Stimulated activated CD4-positive, alpha-beta T cell treated with anti-CD3 and anti-CD28 coated beads, Interleukin-12 subunit alpha, Interleukin-12 subunit beta, amount 100 ng/mL, for 24 hours (primary cell): Measurements from ENCODE around the gene BTBD2.

ENCODE experiments used
- DNase-seq, 2 experiments: peaks; one replicate each; pipeline ENCODE4 v3.0.0-alpha.2; 2020; ENCODE audit warnings: low read depth in 2 of 2

Gene BTBD2

DNA sequence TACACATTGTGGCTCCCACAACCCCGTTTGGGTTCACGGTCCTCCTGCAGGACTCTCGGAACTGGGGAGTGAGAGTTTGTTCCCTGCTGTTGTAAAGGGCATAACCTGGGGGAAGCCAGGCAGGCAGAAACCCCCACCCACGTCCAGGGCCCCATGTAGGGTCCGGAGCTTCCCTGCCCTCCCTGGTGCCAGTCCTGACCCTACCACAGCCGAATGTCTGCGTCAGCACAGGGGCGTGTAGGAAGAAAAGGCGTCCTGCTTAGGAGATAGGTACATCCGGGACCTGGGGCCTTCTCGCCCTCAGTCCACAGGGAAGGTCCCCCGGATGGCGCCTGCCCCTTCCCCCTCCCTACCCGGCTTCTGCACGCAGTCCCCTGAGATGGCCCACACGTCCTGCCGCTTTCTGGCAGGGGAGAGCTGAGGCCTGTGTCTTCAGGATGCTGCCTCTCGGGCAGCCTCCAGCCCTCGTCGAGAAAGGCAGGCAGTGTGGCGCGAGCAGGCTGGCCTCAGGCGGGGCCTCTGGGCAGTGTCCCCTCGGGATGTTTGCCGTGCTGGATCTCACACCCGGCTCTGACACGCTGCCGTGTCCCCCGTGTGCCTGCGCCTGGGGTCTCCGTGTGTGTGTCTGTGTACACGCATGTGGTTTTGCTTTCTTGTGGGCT, 55.5 kb downstream of the BTBD2 start:
- no peak for DNase-seq

DNA sequence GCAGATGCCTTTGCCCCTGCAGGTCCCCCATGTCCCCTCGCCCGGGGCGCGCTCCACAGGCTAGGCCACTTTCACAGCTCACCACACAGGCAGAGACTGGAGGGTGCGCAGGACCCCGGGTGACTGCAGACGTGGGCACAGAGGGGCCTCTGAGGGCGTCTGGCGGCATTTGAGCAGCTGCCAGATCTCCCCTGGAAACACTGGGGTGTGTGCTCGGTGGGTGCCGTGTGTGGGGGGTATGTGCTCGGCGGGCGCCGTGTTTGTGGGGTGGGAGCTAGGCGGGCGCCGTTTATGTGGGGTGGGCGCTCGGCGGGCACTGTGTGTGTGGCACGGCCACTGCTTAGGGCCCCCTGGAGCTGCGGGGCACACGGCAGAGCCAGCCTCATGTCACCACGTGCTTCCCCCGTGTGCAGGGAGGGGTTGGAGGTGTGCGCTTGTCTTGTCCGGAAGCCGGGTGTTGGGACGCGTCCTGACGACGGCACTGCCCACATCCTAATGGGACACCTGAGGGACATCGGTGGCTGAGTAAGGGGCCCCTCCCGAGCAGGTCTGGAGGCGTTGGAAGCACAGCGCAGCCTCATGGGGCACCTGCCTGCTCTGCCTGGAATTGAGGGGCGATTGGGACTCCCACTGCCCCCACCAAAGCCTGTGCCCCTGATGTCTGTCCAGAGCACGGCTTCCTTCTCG, 57.8 kb downstream of the BTBD2 start:
- no peak for DNase-seq

DNA sequence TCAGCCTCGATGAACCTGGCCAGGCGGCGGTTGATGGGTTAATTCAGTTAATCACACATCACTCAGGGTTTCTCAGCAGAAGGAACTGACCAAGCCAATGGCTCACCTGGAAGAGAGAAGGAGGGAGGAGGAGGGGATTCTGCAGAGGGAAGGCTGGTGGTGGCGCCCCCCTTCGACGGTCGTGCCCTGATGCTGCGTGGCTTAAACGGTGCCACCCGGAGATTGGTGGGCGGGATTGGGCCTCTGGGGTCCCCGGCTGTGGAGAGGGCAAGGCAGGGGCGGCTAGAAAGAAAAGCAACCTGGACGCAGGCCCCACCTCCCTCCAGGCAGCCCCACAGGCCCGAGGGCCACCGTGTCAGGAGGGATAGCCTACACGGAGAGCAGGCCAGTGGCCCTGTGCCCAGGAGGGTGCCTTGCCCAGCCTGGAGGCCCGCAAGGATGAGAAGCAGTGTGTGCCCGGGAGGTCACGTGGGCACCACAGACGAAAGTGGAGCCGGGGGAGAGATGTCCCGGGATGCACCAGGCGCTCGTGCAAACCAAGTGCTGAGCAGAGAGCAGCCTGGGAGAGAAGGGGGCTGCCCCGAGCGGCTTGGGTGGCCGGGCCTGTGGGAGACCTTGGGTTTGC, 58.5 kb downstream of the BTBD2 start:
- DNase-seq = no peak

DNA sequence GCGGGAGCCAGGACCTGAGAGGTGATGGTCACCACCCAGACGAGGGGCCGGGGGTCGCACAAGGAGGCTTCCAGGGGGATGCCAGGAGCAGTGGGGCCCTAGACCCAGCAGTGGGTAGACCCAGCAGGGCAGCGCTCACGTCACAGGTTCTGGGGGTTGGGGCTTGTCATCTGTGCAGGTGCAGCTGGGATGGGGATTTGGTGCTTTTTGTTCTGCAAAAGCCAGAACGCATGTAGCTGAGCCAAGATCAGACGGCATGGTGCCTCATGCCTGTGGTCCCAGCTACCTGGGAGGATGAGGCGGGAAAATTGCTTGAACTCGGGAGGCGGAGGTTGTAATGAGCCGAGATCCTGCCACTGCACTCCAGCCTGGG, 59.4 kb downstream of the BTBD2 start:
- DNase-seq = no peak

DNA sequence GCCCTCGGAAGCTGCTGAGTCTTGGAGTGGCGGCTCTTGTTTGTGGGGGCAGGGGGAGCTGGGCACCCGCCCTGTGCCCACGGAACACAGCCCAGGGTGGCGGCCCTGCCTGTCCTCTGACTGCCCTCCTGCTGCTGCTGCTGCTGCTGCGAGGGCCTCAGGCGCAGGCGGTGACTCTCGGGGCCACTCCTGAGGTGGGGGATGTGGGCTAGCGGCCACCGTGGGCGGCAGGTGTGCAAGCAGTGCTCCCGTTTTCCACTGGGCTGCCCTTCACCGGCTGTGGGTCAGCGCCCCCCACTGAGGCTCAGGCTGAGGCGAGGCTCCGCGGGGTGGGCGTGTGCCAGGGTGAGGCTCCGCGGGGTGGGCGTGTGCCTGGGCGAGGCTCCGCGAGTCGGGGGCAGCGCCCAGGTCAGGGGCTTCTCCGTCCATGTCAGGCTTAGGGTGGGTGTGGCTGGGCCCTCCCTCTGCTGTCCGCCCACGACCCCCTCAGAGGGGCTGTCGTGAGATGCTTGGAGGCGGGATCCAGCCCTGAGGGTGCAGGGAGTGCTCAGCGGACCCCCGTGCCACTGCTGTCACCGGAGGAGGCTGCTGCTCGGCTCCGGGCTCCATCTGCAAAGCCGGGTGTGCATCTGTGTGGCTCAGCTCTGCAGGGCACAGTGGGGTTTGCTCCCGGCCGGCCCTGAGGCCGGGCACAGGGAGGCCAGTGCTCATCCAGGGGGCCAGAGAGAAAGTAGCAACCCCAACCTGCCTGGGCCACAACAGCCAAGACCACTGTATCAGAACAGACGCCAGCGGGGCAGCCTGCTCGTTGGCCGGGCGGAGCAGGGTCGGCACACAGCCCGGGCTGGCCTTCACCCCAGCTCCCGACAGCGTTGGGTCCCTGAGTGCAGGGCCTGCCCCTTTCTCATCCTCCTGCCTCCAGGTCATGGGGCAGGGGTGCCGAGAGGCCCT, 60.1 kb downstream of the BTBD2 start:
- DNase-seq = no peak

DNA sequence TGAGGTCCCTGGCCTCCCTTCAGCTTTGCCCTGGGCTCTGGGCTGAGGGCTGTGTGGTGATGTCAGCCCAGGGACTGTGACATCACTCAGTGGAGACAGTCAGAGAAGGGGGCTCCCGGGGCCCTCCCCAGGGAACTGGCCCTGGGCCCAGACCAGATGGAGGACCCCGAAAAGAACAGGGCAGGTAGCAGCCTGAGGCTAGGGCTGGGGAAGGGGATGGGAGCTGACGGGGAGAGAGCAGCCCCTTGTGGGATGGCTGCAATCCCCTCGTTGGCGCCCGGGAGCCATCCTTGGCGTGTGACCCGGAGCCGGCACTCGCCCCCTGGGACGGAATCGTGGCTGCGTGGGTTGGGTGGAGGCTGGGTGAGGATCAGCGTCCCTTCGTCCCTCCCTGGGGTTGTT, 61.0 kb downstream of the BTBD2 start:
- no peak for DNase-seq

DNA sequence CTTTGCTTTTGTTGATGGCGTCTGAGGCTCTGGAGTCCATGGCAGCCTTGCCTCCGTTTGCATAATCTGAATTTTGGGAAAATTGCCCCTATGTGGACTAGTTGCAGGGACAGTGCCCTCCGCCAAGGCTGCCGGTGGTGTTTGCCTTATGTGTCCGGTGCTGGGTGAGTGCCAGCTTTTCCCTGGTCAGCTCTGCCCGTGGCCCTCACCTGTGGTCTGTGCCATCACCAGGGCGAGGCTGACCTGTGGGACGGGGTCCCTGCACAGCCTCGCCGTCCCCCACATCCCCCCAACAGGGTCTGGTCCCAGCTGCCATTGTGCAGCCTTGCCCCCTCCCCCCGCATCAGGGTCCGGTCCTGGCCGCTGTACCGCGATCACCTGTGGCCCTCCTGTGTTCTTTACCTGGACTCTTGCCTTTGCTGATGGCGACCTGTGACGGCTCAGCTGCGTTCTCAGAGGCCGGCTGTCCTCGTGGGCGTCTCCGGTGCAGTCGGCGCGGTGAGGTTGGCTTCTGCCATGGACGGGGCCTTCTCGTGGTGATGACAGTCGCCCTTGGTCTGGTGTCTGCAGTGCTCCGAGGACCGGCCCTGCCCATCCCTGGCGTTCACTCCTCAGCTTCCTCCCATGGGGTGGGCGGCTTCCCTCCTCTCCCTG, 61.9 kb downstream of the BTBD2 start:
- no peak for DNase-seq

DNA sequence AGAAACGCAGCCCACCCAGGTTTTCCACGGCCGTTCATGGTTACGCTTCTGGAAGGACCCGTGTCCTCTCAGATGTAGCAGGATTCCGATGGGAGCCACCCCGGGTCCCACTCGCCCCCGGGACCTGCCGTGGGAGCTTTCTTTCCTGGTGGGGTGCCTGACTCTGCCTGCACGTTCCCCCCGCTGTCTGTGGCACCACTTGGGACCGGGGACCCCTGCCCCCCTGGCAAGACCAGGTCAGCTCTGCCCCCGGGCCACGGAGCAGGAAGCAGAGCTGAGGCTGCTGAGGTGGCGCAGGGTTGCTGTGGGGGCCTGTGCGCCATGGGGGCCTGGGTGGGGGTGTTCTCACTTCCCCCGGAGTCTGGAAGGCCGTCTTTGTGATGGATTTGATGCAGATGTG, 62.5 kb downstream of the BTBD2 start:
- DNase-seq = no peak

DNA sequence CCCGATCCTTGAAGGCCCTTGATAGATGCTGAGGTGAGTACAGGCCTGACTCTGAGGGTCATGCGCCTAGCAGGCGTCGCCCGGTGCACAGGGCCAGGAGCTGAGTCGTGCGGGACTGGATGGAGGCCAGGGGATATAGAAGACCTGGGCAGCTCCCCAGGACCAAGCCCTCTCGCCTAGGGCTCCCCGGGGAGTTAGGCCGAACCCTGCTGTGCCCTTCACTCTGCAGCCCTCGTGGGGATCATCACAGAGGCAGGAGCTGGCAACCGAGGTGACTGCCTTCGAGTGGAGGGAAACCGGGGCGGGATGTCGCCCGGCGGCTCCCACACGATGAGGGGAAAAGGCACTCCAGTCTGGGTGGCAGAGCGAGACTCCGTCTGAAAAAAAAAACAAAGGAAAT, 62.9 kb downstream of the BTBD2 start:
- no peak for DNase-seq

DNA sequence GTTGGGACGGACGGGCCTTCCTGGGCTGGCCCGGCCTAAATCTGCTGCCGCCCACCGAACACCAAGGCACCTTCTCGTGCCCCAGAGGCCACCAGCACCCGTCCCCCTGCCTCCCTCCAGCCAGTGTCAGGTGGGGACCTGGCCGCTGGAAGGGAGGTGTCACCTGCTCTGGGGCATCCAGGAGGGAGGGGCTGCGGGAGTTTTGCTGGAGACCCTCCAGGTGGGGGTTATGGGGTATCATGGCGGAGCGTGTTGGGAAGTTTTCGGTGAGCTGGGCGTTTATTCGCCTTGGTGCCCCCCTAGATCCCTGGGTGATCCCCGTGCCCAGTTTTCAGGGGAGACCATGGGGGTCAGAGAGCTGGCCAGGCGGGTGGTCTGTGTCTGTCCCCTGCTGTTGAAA, 64.9 kb downstream of the BTBD2 start:
- no peak for DNase-seq

DNA sequence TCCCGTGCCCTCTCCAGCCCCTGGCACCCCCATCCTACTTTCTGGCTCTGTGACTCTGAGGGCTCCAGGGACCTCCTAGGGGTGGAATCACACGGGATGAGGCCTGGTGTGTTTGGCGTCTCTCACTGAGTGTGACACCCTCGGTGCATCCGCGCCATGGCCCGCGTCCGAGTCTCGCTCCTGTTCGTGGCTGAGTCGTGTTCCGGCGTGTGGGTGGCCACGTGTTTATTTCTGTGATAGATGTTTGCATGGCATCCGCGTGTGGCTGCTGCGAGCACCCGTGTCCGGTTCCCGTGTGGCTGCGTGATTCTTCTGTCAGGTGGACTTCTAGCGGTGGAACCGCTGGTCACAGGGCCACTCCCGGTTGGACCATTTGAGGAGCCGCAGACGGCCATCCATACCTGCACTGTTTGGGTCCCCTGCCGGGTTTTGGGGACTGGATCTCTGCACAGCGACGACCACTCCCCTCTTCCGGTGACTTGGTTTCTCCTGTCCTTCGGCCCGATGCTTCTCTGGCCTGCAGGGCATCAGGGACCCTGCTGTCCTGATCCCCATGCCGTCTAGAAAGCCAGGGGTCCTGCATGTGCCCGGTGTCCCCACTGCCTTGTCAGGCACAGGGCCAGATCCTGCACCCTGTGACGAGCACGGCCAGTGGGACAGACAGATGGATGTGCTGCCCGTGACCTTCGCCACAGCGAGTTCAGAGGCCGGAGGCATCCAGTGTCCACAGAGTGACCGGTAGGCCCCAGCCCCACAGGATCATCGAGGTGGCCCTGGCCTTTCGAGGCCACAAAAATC, 66.0 kb downstream of the BTBD2 start:
- no peak for DNase-seq

DNA sequence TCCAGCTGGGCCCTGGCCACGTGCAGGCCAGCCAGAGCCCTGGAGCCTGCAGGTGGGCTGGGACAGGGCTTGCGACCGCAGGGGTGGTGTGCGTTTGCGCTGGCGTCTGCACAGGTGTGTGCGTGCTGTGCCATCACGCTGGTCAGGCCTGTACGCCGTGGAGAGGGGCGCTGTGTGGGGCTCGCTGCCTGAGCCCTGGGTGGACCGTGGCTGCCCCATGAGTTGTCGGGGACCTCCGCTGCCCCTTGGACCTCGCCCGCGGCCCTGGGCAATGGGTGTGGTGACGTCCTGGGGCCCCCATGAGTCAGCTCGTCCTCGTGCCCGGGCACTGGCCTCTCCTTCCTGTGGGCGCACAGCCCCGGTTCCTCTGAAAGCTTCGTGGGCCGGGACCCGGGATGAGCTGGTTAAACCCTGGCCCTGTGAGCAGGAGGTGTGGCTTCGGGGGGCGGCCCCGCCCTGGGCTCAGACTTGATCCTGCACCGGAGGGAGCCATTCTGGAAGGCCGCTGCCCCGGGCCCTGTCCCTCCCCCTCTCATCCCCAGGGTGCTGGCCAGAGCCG, 67.8 kb downstream of the BTBD2 start:
- DNase-seq = no peak

DNA sequence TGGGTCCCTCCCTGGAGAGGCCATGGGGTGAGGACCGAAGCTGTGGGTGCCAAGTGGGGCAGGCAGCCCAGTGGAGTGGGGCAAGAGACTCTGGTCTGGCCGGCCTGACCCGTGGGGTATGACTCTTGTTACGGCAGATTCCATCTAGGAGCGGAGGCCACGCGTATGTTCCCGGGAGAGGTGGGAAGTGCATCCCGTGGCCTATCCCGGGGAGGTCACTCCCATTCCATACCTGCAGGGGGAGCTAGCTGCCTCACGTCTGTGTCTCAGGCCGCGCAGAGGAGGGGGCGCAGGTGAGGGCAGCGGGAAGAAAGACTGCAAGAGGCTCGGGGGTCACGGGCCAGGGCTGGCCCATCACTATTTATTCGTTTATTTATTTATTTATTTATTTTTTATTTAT, 69.6 kb downstream of the BTBD2 start:
- DNase-seq = no peak

DNA sequence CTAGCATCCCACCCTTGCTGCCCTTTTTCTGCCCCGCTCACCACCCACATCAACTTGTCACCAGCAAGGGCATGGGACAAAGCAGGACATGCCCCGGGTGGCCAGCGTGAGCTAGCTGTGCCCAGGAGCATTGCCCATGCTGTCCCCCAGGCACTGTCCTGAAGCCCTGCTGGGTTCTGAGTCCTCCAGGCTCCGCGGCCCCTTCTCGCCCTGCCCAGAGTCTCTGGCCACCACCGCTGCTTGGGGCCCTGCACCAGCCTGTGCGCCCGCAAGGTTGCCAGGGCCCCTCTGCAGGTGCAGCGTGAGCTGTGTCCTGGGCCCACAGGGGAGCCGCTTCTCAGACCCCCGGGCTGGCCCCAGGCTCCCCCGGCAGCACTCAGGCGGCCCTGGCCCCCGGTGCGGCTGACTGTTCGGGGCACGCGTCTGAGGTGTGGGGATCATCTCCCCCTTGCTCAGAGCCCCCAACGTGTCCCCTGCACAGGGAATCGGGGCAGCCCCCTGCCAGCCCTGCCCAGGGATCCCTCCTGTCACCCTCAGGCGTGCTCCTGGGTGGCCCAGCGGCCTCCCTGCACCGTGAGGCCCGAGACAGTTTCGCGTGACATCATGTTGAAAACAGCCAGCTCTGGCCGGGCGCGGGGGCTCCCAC, 70.5 kb downstream of the BTBD2 start:
- no peak for DNase-seq

DNA sequence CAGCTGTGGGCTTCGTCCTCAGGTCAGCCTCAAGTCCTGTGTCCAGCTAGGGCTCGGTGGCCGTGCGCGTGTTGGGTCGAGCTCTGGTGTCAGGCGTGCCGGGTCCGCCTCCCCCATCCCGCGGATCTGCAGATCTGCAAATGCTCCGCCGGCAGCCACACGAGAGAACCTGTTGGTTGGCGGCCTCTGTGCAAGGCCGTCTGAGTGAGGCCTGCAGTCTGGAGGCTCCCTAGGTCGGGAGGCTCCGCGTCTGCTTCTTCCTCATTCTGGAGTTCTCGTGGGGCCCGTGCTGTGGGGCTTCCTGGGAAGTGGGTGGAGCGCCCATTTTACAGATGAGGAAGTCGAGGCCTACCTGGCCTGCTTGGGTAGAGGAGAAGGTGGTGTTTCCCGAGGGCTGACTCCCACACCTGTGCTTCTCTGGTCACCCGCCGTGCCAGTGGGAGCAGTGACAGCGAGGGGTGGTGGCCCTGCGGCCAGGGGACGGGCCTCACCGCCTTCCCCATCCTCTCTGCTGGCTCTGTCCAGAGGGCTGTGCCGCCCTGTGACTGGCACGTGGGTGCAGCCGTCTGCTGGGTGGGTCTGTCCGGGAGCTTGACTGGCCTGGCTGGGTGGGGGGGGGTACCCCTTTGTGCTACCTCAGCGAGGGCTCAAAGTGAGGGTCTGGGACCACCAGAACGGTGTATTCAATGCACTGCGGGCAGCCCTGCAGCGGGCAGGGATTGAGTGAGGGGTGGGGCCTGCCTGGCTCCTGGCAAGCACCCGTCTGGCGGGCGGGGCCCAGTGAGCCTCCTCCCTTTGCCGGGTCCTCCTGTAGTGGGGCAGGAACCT, 71.2 kb downstream of the BTBD2 start:
- DNase-seq = no peak

DNA sequence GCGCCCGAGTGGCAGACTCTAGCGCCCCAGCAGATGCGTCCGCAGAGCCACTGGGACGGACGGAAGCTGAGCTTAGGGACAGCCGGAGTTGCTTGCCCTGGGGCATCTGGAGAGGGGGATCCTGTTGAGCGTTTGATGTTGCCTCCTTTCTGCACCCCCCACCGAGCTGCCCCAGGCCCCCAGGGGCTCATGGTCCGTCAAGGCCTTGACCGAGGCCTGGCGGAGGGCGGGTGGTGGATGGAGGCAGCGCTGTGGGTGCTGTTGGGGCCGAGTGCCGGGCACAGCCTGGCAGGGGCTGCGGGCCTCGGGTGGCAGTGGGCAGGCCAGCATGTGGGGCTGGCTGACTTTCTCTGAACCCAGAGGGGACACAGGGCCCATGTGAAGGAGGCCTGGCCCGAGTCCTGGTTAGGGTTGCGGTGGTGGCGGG, 71.8 kb downstream of the BTBD2 start:
- DNase-seq = no peak

DNA sequence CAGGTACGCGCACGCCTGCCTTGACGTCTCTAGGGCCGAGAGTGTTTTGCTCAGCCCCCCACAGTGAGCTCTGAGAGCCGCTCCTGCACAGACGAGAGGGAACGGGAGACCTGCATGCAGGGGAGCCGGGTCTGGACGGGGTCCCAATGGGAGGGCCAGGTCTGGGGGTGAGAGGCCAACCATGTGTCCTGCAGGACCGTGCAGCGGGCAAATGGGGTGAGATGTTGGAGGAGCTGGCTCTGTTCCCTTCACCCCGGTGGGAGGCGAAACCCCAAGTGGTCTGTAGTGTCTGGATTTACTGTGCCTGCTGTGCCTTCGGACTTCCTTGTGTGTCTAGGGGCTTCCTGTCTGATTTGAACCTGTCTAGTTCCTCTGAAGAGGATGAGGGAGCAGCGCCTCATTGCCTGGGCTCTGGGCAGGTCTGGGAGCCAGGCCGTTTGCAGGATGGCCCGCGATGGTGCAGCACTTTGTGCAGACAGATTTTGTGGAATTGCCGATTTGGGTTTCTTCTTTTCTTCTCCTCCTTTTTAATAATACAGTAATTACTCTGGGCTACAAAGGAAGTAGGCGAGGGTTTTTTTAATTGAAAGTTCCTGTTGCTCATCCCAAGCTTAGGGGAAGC, 72.5 kb downstream of the BTBD2 start:
- DNase-seq = no peak

DNA sequence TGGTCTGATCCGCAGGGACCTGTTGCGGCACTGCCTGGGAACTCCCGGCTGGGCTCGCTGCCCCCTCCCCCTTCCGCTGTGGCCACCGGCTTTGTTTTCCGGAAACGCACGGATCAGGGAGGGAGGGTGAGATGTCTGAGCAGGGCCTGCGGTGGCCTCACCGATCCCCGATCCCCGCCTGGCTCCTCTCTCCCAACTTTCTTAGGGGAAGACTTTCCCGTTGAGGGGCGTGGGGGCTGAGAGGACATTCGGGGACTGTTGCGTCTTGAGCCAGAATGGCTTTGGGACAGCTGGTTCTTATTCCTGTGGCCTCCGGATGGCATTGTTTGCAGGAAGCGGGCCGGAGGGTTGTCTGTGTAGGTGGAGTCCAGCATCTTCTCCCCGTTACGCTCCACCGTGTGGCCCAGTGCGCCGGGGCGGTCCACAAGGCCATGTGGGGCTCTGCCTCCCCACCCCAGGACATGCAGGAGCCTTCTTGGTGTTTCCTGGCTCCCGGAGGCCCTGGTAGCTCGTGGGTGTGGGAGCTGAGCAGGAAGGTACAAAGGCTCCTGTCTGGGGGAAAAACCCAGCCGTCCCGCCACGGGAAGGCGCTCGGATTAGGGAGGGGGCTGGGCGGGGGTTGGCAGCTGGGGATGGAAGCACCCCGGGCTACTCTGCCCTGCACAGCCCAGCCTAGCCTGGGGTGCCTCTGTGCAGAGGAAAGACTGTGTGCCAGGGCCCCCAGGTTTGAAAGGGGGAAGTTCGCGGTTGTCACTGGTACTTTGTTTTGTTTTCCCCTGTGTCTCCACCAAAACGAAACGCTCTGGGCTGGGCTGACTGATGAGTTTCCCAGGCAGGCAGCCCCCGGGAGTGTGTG, 73.2 kb downstream of the BTBD2 start:
- peak; percentile 37 to 64 for DNase-seq
